Activated CD8-positive, alpha-beta T cell treated with anti-CD3 and anti-CD28 coated beads for 36 hours (primary cell): ENCODE data around the gene ZNF860. TPM values are rescaled to one million over a fixed set of nuclear protein-coding genes. Genes with fewer than 3 reads are reported as not detected.

Experiments used
- ATAC-seq: fragments of 200-7000 bp; cut with Tn5 transposase; one replicate; pipeline ENCODE4 v1.10.0; 2021; ENCODE audit warnings: mild to moderate bottlenecking, moderate library complexity
- CTCF ChIA-PET: fragments of 350-600 bp; sonication (Branson Sonifier 250); formaldehyde crosslinking; loops from one replicate; lab custom pipeline; 2021; ENCODE audit warnings: antibody characterized with exemption; lab: Charles Lee
- POLR2A ChIA-PET: fragments of 350-600 bp; sonication (Branson Sonifier 250); formaldehyde crosslinking; loops from one replicate; lab custom pipeline; 2021; ENCODE audit warnings: antibody characterized with exemption; lab: Charles Lee
- DNase-seq: peaks from one replicate; pipeline ENCODE4 v3.0.0-alpha.2; 2020
- H3K27ac Mint-ChIP-seq: one replicate; pipeline ENCODE4 v1.8.0; 2021; ENCODE audit warnings: mild to moderate bottlenecking, mixed read lengths
- H3K27me3 Mint-ChIP-seq: one replicate; pipeline ENCODE4 v1.8.0; 2021; ENCODE audit warnings: mixed read lengths
- H3K36me3 Mint-ChIP-seq: one replicate; pipeline ENCODE4 v1.8.0; 2021; ENCODE audit warnings: low read depth, mixed read lengths
- H3K4me1 Mint-ChIP-seq: one replicate; pipeline ENCODE4 v1.8.0; 2021; ENCODE audit warnings: low read depth, mixed read lengths
- H3K4me3 Mint-ChIP-seq: one replicate; pipeline ENCODE4 v1.8.0; 2021; ENCODE audit warnings: mild to moderate bottlenecking, moderate library complexity, mixed read lengths
- H3K9me3 Mint-ChIP-seq: one replicate; pipeline ENCODE4 v1.8.0; 2021; ENCODE audit warnings: mixed read lengths
- CTCF ChIP-seq: fragments of 200-600 bp; IDR thresholded peaks from one replicate; pipeline ENCODE4 v1.8.0; 2022; ENCODE audit warnings: antibody characterized with exemption, mild to moderate bottlenecking
- intact Hi-C: fragments of 100-400 bp; cut with micrococcal nuclease; formaldehyde crosslinking; loops from one replicate; pipeline ENCODE4 v1.10.0; 2022
- total RNA-seq, 2 experiments: library from RNA; stranded (reverse); gene quantifications; one replicate each; pipeline ENCODE4 v1.2.3, GENCODE V29; 2021

Gene ZNF860
- total RNA-seq, 2 experiments from 2014 or later: not detected

- H3K4me1 Mint-ChIP-seq: peaks cover 2% of the 10 kb centered on the region
- no peak overlapping the region for H3K27ac Mint-ChIP-seq
- CTCF ChIA-PET: no interaction called here
- DNase-seq (no peak), ATAC-seq (no peak)
- intact Hi-C loops: no loop called here
- POLR2A ChIA-PET: no interaction called here
- H3K4me3 Mint-ChIP-seq: no peak overlapping the region
- H3K27me3 Mint-ChIP-seq: peaks cover 12% of the 10 kb centered on the region
- no peak for TF ChIP-seq CTCF
- H3K36me3 Mint-ChIP-seq: no peaks in the 10 kb centered on the region
- H3K9me3 Mint-ChIP-seq: peaks cover 14% of the 10 kb centered on the region
Observed at GRCh38 chr3:31953091-31953490, 28.5 kb upstream of the ZNF860 start.

- ATAC-seq: no peak
- peaks cover 12% of the 10 kb centered on the region for H3K27me3 Mint-ChIP-seq
- intact Hi-C loops: no loop called here
- ChIA-PET POLR2A (no interaction called here), CTCF (no interaction called here)
- peaks cover 14% of the 10 kb centered on the region for H3K9me3 Mint-ChIP-seq
- no peaks in the 10 kb centered on the region for H3K36me3 Mint-ChIP-seq
- H3K4me1 Mint-ChIP-seq: peaks cover 2% of the 10 kb centered on the region
- no peak overlapping the region for H3K27ac Mint-ChIP-seq
- no peak for DNase-seq
- no peak overlapping the region for H3K4me3 Mint-ChIP-seq
- TF ChIP-seq CTCF: no peak
Observed at GRCh38 chr3:31953636-31954035, 27.9 kb upstream of the ZNF860 start.

- intact Hi-C loops: no loop called here
- Mint-ChIP-seq H3K27ac (no peak overlapping the region), H3K4me1 (peaks cover 2% of the 10 kb centered on the region), H3K4me3 (no peak overlapping the region), H3K27me3 (peaks cover 9% of the 10 kb centered on the region), H3K9me3 (peaks cover 10% of the 10 kb centered on the region), H3K36me3 (no peaks in the 10 kb centered on the region)
- CTCF ChIA-PET: interaction anchor here (1.2 kb wide), 1 partner anchor 63 kb away, joined by 3 read pairs; no protein-coding TSS in a partner anchor
- TF ChIP-seq CTCF: no peak
- POLR2A ChIA-PET: no interaction called here
- ATAC-seq (no peak), DNase-seq (no peak)
Observed at GRCh38 chr3:31955581-31955980, 26.0 kb upstream of the ZNF860 start.

- Mint-ChIP-seq H3K4me1 (peaks cover 2% of the 10 kb centered on the region), H3K36me3 (no peaks in the 10 kb centered on the region), H3K27ac (no peak overlapping the region), H3K9me3 (peaks cover 8% of the 10 kb centered on the region), H3K27me3 (peaks cover 10% of the 10 kb centered on the region), H3K4me3 (no peak overlapping the region)
- no peak for ATAC-seq
- ChIA-PET POLR2A (no interaction called here), CTCF (no interaction called here)
- DNase-seq: no peak
- intact Hi-C loops: no loop called here
- no peak for TF ChIP-seq CTCF
Observed at GRCh38 chr3:31957106-31957505, 24.4 kb upstream of the ZNF860 start.

GRCh38 chr3:31958701-31959152 lies 22.8 kb upstream of the ZNF860 start:
- no peak overlapping the region for H3K27ac Mint-ChIP-seq
- ATAC-seq (no peak), DNase-seq (no peak)
- H3K4me1 Mint-ChIP-seq: peaks cover 6% of the 10 kb centered on the region
- H3K4me3 Mint-ChIP-seq: no peak overlapping the region
- intact Hi-C loops: no loop called here
- ChIA-PET POLR2A (no interaction called here), CTCF (no interaction called here)
- TF ChIP-seq CTCF: no peak
- H3K9me3 Mint-ChIP-seq: peaks cover 8% of the 10 kb centered on the region
- H3K36me3 Mint-ChIP-seq: no peaks in the 10 kb centered on the region
- peaks cover 2% of the 10 kb centered on the region for H3K27me3 Mint-ChIP-seq
